Pancreas (tissue), 10 donors: ENCODE results near the gene ABCD2. TPM values are rescaled to one million over a fixed set of nuclear protein-coding genes. Genes with fewer than 3 reads are reported as not detected.
A peak's percentile ranks its signal among the peaks of the same experiment; 100 is the strongest.

Source experiments
- ATAC-seq, 4 donors: fragments of 200-7000 bp; cut with Tn5 transposase; one replicate each; pipeline versions ENCODE4 v1.8.0 to v1.9.1; 2020; ENCODE audit warnings: mild to moderate bottlenecking in 4 of 4, moderate library complexity in 4 of 4
- DNase-seq, 6 donors: peaks; one replicate each; pipeline ENCODE4 v3.0.0-alpha.2; 2020
- FAIRE-seq: peaks from 2 replicates; lab custom pipeline; 2012; peaks lifted over from hg19 to GRCh38; lab: Jason Lieb, UNC
- H3K27ac ChIP-seq, 4 donors: fragments of 200-600 bp; sonication (generic); 1 replicate in 3 of 4; 2 replicates in 1 of 4; pipeline versions ENCODE4 v1.5.0 to v1.8.0; 2020
- H3K27me3 ChIP-seq, 4 donors: fragments of 200-600 bp; one replicate each; pipeline ENCODE4 v1.8.0; 2021
- H3K36me3 ChIP-seq, 3 donors: fragments of 200-600 bp; sonication (generic) in 1 of 3; one replicate each; pipeline versions ENCODE4 v1.5.0 to v1.8.0; 2020 to 2021
- H3K4me1 ChIP-seq, 3 donors: fragments of 200-600 bp; one replicate each; pipeline ENCODE4 v1.8.0; 2021
- H3K4me3 ChIP-seq, 4 donors: fragments of 200-600 bp; sonication (generic) in 2 of 4; one replicate each; pipeline versions ENCODE4 v1.5.0 to v1.8.0; 2020 to 2021
- H3K9me3 ChIP-seq, 4 donors: fragments of 200-600 bp; one replicate each; pipeline ENCODE4 v1.8.0; 2021
- WGBS, 2 donors: extraction: QIAGEN DNeasy Blood & Tissue Kit; methylation state at CpG; one replicate each; pipeline ENCODE4 v1.1.7; 2013; 5-methylcytosine and 5-hydroxymethylcytosine counted together
- intact Hi-C, 3 donors: fragments of 100-400 bp; cut with DNase I; formaldehyde crosslinking; loops; one replicate each; pipeline versions ENCODE4 v1.11.1 to v1.14.2; 2022
- polyA plus RNA-seq, 2 donors: library from polyadenylated mRNA; stranded (reverse); fragments of 200-250 nt; gene quantifications; one replicate each; pipeline ENCODE4 v1.2.3, GENCODE V29; 2013
- total RNA-seq, 6 donors: library from RNA; stranded (reverse); fragmentation: NEBNext Ultra II Directional in 4 of 6; extraction: Animal tissue kit (Norgen Biotek cat#: 25700) in 4 of 6; gene quantifications; one replicate each; pipeline versions ENCODE4 v1.2.1 to v1.2.4, GENCODE V29; 2021 to 2023
- TF ChIP-seq, protein P1 (sequence below), 4 donors: fragments of 200-600 bp; sonication (generic) in 3 of 4; IDR thresholded peaks; one replicate each; pipeline versions ENCODE4 v1.5.0 to v1.8.0; 2021; ENCODE audit warnings: antibody characterized with exemption in 4 of 4
- donor health status: healthy with polysubstance abuse.
- donor health status: DM: no; HTN: no; CAD: no; lungs with moderate emphysema.
- donor health status: DM: no; HTN: no; CAD: no.
- donor health status: control.
- donor health status: control.
- donor health status: Bipolar disorder and iron deficiency.
- donor health status: DM: yes; HTN: yes; CAD: no.
- donor health status: DM: no; HTN: no; CAD: no.
- donor health status: DM: no; HTN: no; CAD: no.
- donor health status: DM: yes; HTN: yes; CAD: no.

ABCD2 gene
- total and polyA plus RNA-seq, 8 donors = 0.03 to 0.38 (median 0.05) TPM; not detected in 1

DNA sequence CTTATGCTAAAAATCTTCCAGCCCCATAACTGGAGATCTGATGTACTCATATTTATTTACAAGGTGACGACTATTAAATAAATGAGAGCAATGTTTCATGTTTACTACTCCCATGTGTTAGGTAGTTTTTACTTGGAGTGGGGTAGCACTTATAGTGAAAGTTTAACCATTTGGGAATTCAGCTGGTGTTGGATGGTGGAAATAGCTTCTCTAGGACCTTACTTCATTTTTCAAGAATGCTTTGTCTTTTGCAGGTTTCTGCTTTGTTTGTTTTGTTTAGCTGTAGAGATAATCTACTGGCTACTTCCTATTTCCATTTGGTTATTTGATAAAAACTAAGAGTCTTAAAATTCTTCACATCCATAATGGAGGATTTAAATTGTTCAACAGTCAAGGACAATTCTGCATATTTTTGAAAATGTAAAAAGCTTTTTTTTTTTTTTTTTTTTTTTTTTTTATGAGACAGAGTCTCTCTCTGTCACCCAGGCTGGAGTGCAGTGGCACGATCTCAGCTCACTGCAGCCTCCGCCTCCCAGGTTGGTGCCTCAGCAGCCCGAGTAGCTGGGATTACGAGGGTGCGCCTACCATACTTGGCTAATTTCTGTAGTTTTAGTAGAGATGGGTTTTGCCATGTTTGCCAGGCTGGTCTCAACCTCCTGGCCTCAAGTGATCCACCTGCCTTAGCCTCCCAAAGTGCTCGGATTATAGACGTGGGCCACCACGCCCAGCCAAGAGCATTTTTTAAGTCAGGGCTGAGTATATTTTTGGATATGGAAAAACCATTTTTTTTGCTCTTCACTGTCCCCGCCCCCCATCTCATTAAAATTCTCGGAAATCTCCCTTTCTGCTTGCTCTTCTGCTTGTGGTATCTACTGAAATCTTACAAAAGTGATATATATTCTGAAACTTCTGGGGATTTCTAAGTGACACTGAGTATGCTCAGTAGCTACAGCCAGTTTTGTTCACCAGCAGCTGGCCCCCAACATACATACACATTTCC is 1.4 kb upstream of the ABCD2 start:
- Histone ChIP-seq H3K9me3 (no peaks in the 10 kb centered on the region), H3K27ac (no peak overlapping the region), H3K36me3 (no peaks in the 10 kb centered on the region), H3K4me3 (peak overlapping the region in 3 of 4 donors; percentile 8 to 39 (median 29)), H3K27me3 (no peaks in the 10 kb centered on the region), H3K4me1 (peaks cover 0 to 6% (median 3%) of the 10 kb centered on the region in 3 donors)
- no peak for FAIRE-seq
- TF ChIP-seq, protein P1, sequence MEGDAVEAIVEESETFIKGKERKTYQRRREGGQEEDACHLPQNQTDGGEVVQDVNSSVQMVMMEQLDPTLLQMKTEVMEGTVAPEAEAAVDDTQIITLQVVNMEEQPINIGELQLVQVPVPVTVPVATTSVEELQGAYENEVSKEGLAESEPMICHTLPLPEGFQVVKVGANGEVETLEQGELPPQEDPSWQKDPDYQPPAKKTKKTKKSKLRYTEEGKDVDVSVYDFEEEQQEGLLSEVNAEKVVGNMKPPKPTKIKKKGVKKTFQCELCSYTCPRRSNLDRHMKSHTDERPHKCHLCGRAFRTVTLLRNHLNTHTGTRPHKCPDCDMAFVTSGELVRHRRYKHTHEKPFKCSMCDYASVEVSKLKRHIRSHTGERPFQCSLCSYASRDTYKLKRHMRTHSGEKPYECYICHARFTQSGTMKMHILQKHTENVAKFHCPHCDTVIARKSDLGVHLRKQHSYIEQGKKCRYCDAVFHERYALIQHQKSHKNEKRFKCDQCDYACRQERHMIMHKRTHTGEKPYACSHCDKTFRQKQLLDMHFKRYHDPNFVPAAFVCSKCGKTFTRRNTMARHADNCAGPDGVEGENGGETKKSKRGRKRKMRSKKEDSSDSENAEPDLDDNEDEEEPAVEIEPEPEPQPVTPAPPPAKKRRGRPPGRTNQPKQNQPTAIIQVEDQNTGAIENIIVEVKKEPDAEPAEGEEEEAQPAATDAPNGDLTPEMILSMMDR (IDR thresholded peaks at IDR 0.05) = no peak
- intact Hi-C loops = no loop called here
- 67 to 69% methylated on average over 11 of the region's 11 CpGs for WGBS, 2 donors
- DNase-seq = no peak
- ATAC-seq = no peak

DNA sequence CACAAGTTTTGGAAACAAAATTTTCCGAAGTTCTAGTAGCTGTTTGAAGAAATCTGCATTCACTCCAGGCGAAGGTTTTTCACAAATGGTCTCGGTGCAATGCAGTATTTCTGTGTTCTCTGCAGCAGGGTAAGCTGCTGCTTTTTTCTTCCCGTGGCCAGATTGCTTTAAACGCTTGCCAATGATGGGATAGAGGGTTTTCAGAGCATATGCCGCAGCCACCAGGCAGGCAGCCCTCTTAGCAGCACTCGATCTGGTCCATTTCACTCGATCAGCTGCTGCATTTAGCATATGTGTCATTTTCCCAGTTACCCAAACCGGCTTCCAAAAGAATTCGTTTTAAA is 315 bp downstream of the ABCD2 start:
- TF ChIP-seq, protein P1 (IDR thresholded peaks at IDR 0.05) = no peak
- intact Hi-C loops = no loop called here
- Histone ChIP-seq H3K27me3 (no peaks in the 10 kb centered on the region), H3K4me1 (peaks cover 0 to 6% (median 3%) of the 10 kb centered on the region in 3 donors), H3K27ac (no peak overlapping the region), H3K9me3 (no peaks in the 10 kb centered on the region), H3K4me3 (peak overlapping the region in 2 of 4 donors; percentile 29 to 39), H3K36me3 (no peaks in the 10 kb centered on the region)
- DNase-seq (no peak), ATAC-seq (peak in 3 of 4 donors; percentile 42 to 58 (median 56)), FAIRE-seq (no peak)
- WGBS, 2 donors = 20 to 24% methylated on average over 10 of the region's 10 CpGs

DNA sequence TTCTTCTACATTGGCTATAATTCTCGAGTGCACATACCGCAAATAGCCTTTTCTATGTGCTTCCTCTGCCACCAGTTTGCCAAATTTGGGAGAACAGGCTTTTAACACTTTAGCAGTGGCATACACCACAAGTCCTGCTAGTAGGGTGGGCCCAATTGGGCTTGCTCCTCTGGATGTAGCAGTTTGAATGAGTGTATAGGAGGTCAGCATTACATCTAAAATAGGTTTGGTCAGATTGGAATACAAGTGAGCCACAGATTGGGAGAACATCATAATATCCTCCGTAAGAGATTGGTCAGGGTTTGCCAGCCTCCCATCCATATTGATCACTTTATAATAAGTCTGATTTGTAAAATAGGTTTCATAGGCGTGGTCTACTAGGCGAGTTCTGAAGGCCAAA is 902 bp downstream of the ABCD2 start:
- Histone ChIP-seq H3K9me3 (no peaks in the 10 kb centered on the region), H3K36me3 (no peaks in the 10 kb centered on the region), H3K27ac (no peak overlapping the region), H3K4me3 (peak overlapping the region in 1 of 4 donors; percentile 1), H3K4me1 (peaks cover 0 to 6% (median 3%) of the 10 kb centered on the region in 3 donors), H3K27me3 (no peaks in the 10 kb centered on the region)
- TF ChIP-seq, protein P1 (IDR thresholded peaks at IDR 0.05) = no peak
- FAIRE-seq = no peak
- no peak for DNase-seq
- intact Hi-C loops = no loop called here
- no peak for ATAC-seq
- WGBS, 2 donors = 70 to 71% methylated on average over 5 of the region's 5 CpGs

DNA sequence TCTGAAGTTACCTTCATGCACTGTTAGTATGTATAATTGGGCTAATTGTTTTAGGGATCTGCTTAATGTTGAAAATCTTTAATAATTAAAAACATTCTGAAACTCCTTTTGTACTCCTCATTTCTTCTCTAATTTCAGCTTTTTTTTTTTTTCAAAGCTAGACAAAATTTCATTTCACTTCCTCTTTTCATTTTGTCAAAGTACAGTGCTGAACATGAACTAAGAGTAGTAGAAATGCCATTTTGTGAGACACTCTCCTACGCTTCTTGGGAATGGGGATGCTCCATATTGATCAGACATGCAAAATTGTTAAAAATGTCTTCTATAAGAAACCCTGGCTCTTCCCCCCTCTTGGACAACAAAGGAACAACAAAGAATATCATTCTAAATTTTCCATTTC is 1.7 kb downstream of the ABCD2 start:
- ATAC-seq (no peak), DNase-seq (no peak), FAIRE-seq (no peak)
- Histone ChIP-seq H3K36me3 (no peaks in the 10 kb centered on the region), H3K9me3 (no peaks in the 10 kb centered on the region), H3K4me3 (no peak overlapping the region), H3K27ac (no peak overlapping the region), H3K4me1 (peaks cover 0 to 6% (median 3%) of the 10 kb centered on the region in 3 donors), H3K27me3 (no peaks in the 10 kb centered on the region)
- WGBS, 2 donors = 77 to 80% methylated on average over 1 of the region's 1 CpG
- TF ChIP-seq, protein P1 (IDR thresholded peaks at IDR 0.05) = no peak
- intact Hi-C loops = no loop called here

DNA sequence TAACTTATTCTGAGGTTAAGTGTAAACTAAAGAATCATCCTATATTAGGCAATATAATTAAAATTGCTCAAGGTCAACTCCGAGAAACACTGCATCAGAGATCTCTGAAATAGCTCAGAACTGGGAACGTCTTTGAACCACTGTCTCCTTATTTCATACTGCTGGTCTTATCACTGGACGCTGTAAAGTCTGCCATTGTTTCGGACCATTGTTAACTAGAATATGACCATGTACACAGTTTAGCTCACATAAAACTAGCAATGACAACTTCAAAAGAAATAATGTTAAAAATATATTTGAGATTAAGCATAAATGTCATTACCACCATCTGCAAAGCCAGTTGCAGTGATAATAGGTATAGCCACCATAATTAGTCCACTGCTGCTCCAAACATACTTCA is 2.9 kb downstream of the ABCD2 start:
- peaks cover 0 to 6% (median 3%) of the 10 kb centered on the region in 3 donors for H3K4me1 ChIP-seq

More for the DNA sequence above, 2.9 kb downstream of the ABCD2 start:
- TF ChIP-seq, protein P1 (IDR thresholded peaks at IDR 0.05) = no peak
- Histone ChIP-seq H3K9me3 (no peaks in the 10 kb centered on the region), H3K27me3 (no peaks in the 10 kb centered on the region), H3K36me3 (no peaks in the 10 kb centered on the region), H3K27ac (no peak overlapping the region), H3K4me3 (no peak overlapping the region)
- WGBS, 2 donors = 61 to 73% methylated on average over 4 of the region's 4 CpGs
- ATAC-seq (no peak), DNase-seq (no peak), FAIRE-seq (no peak)
- intact Hi-C loops = no loop called here
